Tibial nerve (tissue), 4 donors: ENCODE data around the gene LHFPL3.

Experiments
- EP300 ChIP-seq, 2 donors: sonication (generic); formaldehyde crosslinking; IDR thresholded peaks; one replicate each; pipeline ENCODE4 v1.6.1; 2017; ENCODE audit warnings: antibody characterized with exemption in 2 of 2, mild to moderate bottlenecking in 1 of 2
- POLR2A ChIP-seq, 2 donors: fragments of 450-650 bp; IDR thresholded peaks; one replicate each; pipeline ENCODE4 v1.6.1; 2017; ENCODE audit warnings: antibody characterized with exemption in 2 of 2, mild to moderate bottlenecking in 2 of 2, moderate library complexity in 2 of 2
- TF ChIP-seq, protein P1 (sequence below), 5 experiments: fragments of 200-600 bp in 3 of 5; fragments of 450-650 bp in 2 of 5; sonication (generic) in 3 of 5; IDR thresholded peaks; one replicate each; pipeline ENCODE4 v1.5.1; 2016 to 2019; ENCODE audit warnings: antibody characterized with exemption in 5 of 5, mild to moderate bottlenecking in 3 of 5, moderate library complexity in 2 of 5

DNA sequence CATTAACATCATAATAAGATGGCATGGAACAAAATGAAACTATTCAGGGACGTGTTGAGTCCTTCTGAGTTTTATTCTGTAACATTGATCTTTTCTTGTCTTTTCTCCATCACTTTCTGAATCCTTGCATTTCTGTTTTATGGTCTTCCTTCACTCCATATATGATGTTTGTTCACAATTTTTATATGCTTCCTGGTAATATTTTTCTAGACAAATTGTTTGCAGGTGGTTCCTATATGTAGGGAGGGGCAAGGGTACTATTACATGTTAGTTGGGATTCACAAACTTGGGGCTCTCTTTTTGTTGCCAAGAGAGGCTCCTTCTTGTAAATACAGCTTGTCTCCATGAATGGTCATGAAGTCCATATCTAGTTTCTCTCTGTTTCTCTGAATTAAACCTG is 159.2 kb downstream of the LHFPL3 start:
- TF ChIP-seq, protein P1, sequence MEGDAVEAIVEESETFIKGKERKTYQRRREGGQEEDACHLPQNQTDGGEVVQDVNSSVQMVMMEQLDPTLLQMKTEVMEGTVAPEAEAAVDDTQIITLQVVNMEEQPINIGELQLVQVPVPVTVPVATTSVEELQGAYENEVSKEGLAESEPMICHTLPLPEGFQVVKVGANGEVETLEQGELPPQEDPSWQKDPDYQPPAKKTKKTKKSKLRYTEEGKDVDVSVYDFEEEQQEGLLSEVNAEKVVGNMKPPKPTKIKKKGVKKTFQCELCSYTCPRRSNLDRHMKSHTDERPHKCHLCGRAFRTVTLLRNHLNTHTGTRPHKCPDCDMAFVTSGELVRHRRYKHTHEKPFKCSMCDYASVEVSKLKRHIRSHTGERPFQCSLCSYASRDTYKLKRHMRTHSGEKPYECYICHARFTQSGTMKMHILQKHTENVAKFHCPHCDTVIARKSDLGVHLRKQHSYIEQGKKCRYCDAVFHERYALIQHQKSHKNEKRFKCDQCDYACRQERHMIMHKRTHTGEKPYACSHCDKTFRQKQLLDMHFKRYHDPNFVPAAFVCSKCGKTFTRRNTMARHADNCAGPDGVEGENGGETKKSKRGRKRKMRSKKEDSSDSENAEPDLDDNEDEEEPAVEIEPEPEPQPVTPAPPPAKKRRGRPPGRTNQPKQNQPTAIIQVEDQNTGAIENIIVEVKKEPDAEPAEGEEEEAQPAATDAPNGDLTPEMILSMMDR (IDR thresholded peaks at IDR 0.05): no peak
- no peak for TF ChIP-seq POLR2A (IDR thresholded peaks at IDR 0.05)
- no peak for TF ChIP-seq EP300 (IDR thresholded peaks at IDR 0.05)
